Neural cell (in vitro differentiated cells): ENCODE measurements around the gene SERINC5.

Experiments
- CTCF ChIP-seq: fragments of 450-650 bp; IDR thresholded peaks from 2 replicates; pipeline ENCODE4 v1.5.1; 2014; ENCODE audit warnings: antibody characterized with exemption, mild to moderate bottlenecking, moderate library complexity; ENCODE audit not compliant: poor library complexity, severe bottlenecking
- EP300 ChIP-seq: fragments of 450-650 bp; conservative IDR thresholded peaks from 2 replicates; pipeline ENCODE4 v1.6.1; 2014; ENCODE audit warnings: antibody characterized with exemption, mild to moderate bottlenecking, moderate library complexity; ENCODE audit not compliant: poor library complexity, severe bottlenecking

GRCh38 chr5:80283360-80283759, 27.5 kb upstream of the SERINC5 start:
- TF ChIP-seq CTCF (no peak), EP300 (no peak)
